NCI-H2081 (cell line): ENCODE measurements around the gene CHD5.

ENCODE experiments used
- DNase-seq, 2 experiments: peaks; one replicate each; lab custom pipeline; 2025; lab: John Stamatoyannopoulos, UW

Gene CHD5

GRCh38 chr1:6172549-6172948, 7.6 kb downstream of the CHD5 start:
- DNase-seq = no peak

GRCh38 chr1:6171548-6172124, 8.5 kb downstream of the CHD5 start:
- DNase-seq = no peak

GRCh38 chr1:6170742-6171201, 9.3 kb downstream of the CHD5 start:
- no peak for DNase-seq

- DNase-seq = no peak
Measured at GRCh38 chr1:6170116-6170741, 9.9 kb downstream of the CHD5 start.

- DNase-seq = no peak
Measured at GRCh38 chr1:6168947-6169586, 11.1 kb downstream of the CHD5 start.

- no peak for DNase-seq
Measured at GRCh38 chr1:6167391-6168303, 12.5 kb downstream of the CHD5 start.

- no peak for DNase-seq
Measured at GRCh38 chr1:6166655-6167390, 13.3 kb downstream of the CHD5 start.

GRCh38 chr1:6166221-6166620, 13.9 kb downstream of the CHD5 start:
- DNase-seq = no peak

GRCh38 chr1:6165441-6165985, 14.6 kb downstream of the CHD5 start:
- DNase-seq = no peak

GRCh38 chr1:6165027-6165426, 15.1 kb downstream of the CHD5 start:
- DNase-seq = no peak

GRCh38 chr1:6163973-6164617, 16.0 kb downstream of the CHD5 start:
- DNase-seq = no peak

GRCh38 chr1:6163191-6163972, 16.7 kb downstream of the CHD5 start:
- no peak for DNase-seq

GRCh38 chr1:6162773-6163172, 17.3 kb downstream of the CHD5 start:
- DNase-seq = peak in 1 of 2 experiments; percentile 16

GRCh38 chr1:6162341-6162740, 17.8 kb downstream of the CHD5 start:
- DNase-seq = no peak

GRCh38 chr1:6158181-6158580, 21.9 kb downstream of the CHD5 start:
- DNase-seq = no peak

- DNase-seq = peak; percentile 85 to 92
Measured at GRCh38 chr1:6157528-6158174, 22.5 kb downstream of the CHD5 start.

- DNase-seq = no peak
Measured at GRCh38 chr1:6157132-6157527, 23.0 kb downstream of the CHD5 start.

- DNase-seq = no peak
Measured at GRCh38 chr1:6154525-6155319, 25.4 kb downstream of the CHD5 start.

GRCh38 chr1:6152882-6153281, 27.2 kb downstream of the CHD5 start:
- no peak for DNase-seq
